SK-N-SH (cell line): ENCODE measurements around the gene MVD. TPM values are rescaled to one million over a fixed set of nuclear protein-coding genes. Genes with fewer than 3 reads are reported as not detected.

Experiments used
- CTCF ChIA-PET: fragments of 300-600, 350-600 bp; formaldehyde crosslinking; extraction: SDS; loops from one replicate; lab custom pipeline; 2021; lab: Yijun Ruan, JAX
- POLR2A ChIA-PET: fragments of 350-600 bp; sonication (Branson Sonifier 250); formaldehyde crosslinking; extraction: SDS; loops from one replicate; lab custom pipeline; 2020; ENCODE audit warnings: antibody characterized with exemption, inconsistent platforms; lab: Yijun Ruan, JAX
- DNase-seq: peaks from one replicate; pipeline ENCODE4 v3.0.0; 2012
- H2AFZ ChIP-seq: fragments of 200-600 bp; sonication (generic); 2 replicates; pipeline ENCODE4 v1.8.1; 2016; ENCODE audit warnings: antibody characterized with exemption, mild to moderate bottlenecking, low read depth
- H3F3A ChIP-seq: fragments of 200-600 bp; sonication (generic); replicated peaks from 2 replicates; pipeline ENCODE3; 2016; ENCODE audit warnings: antibody characterized with exemption, mild to moderate bottlenecking; ENCODE audit not compliant: insufficient read depth
- H3K27ac ChIP-seq, 2 experiments: fragments of 200-500 bp in 1 of 2; fragments of 200-600 bp in 1 of 2; sonication (Bioruptor generic) in 1 of 2; sonication (generic), shearing (Covaris generic) in 1 of 2; 2 replicates each; pipeline versions ENCODE4 v1.5.1 to v1.6.1; 2014 to 2016; ENCODE audit warnings: low read depth in 2 of 2, inconsistent platforms in 1 of 2, low read length in 1 of 2, mild to moderate bottlenecking in 1 of 2, mixed read lengths in 1 of 2
- H3K27me3 ChIP-seq: fragments of 200-600 bp; sonication (generic), shearing (Covaris generic); 2 replicates; pipeline ENCODE4 v1.6.1; 2016; ENCODE audit warnings: mixed run types; ENCODE audit not compliant: insufficient read depth
- H3K36me3 ChIP-seq, 2 experiments: fragments of 200-500 bp in 1 of 2; fragments of 200-600 bp in 1 of 2; sonication (Bioruptor generic) in 1 of 2; sonication (generic) in 1 of 2; replicated peaks in 1 of 2; 2 replicates each; pipeline versions ENCODE3 to v1.5.1; 2014 to 2016; ENCODE audit warnings: low read length in 1 of 2, mild to moderate bottlenecking in 1 of 2; ENCODE audit not compliant: insufficient read depth in 2 of 2, control insufficient read depth in 1 of 2
- H3K4me1 ChIP-seq, 2 experiments: fragments of 200-500 bp in 1 of 2; fragments of 200-600 bp in 1 of 2; sonication (Bioruptor generic) in 1 of 2; sonication (generic), shearing (Covaris generic) in 1 of 2; 2 replicates each; pipeline versions ENCODE4 v1.5.1 to v1.6.1; 2014 to 2016; ENCODE audit warnings: low read depth in 1 of 2, low read length in 1 of 2, mixed run types in 1 of 2; ENCODE audit not compliant: insufficient read depth in 2 of 2, control insufficient read depth in 1 of 2
- H3K4me2 ChIP-seq: fragments of 200-600 bp; sonication (generic), shearing (Covaris generic); 2 replicates; pipeline ENCODE4 v1.6.1; 2017; ENCODE audit warnings: mixed run types
- H3K4me3 ChIP-seq, 2 experiments: fragments of 200-500 bp in 1 of 2; fragments of 200-600 bp in 1 of 2; sonication (Bioruptor generic) in 1 of 2; sonication (generic), shearing (Covaris generic) in 1 of 2; 2 replicates each; pipeline versions ENCODE4 v1.5.1 to v1.8.1; 2014 to 2016; ENCODE audit warnings: low read depth in 2 of 2, inconsistent platforms in 1 of 2, low read length in 1 of 2, mild to moderate bottlenecking in 1 of 2, mixed read lengths in 1 of 2, moderate library complexity in 1 of 2
- H3K79me2 ChIP-seq: fragments of 200-600 bp; sonication (generic); 2 replicates; pipeline ENCODE4 v1.8.1; 2017; ENCODE audit warnings: mild to moderate bottlenecking; ENCODE audit not compliant: insufficient read depth
- H3K9ac ChIP-seq: fragments of 200-600 bp; sonication (generic); 2 replicates; pipeline ENCODE4 v1.6.1; 2017; ENCODE audit warnings: mixed run types
- H3K9me2 ChIP-seq: fragments of 200-600 bp; sonication (generic); 2 replicates; pipeline ENCODE4 v1.6.1; 2017; ENCODE audit warnings: mixed run types
- H3K9me3 ChIP-seq: fragments of 200-600 bp; sonication (generic); 2 replicates; pipeline ENCODE4 v1.6.1; 2017; ENCODE audit warnings: mixed run types, mild to moderate bottlenecking, moderate library complexity
- H4K20me1 ChIP-seq: fragments of 200-600 bp; sonication (generic); 2 replicates; pipeline ENCODE4 v1.6.1; 2017; ENCODE audit warnings: mild to moderate bottlenecking, mixed run types; ENCODE audit not compliant: insufficient read depth
- FOXJ3 ChIP-seq: sonication (generic); formaldehyde crosslinking; IDR thresholded peaks from 2 replicates; pipeline ENCODE4 v1.5.1; 2020; ENCODE audit warnings: mild to moderate bottlenecking, missing genetic modification reagents
- FOXM1 ChIP-seq: IDR thresholded peaks from 2 replicates; pipeline ENCODE4 v1.4.0; 2012; ENCODE audit warnings: low read depth, mild to moderate bottlenecking
- MEF2A ChIP-seq: IDR thresholded peaks from 2 replicates; pipeline ENCODE4 v1.4.0; 2012; ENCODE audit warnings: low read depth, borderline replicate concordance
- MXI1 ChIP-seq: IDR thresholded peaks from 2 replicates; pipeline ENCODE4 v1.6.1; 2012; ENCODE audit warnings: mild to moderate bottlenecking, low read depth, low read length, improper control_type of control experiment
- NFIC ChIP-seq: IDR thresholded peaks from 2 replicates; pipeline ENCODE4 v1.4.0; 2012; ENCODE audit warnings: borderline replicate concordance
- NRF1 ChIP-seq: IDR thresholded peaks from 2 replicates; pipeline ENCODE4 v1.6.1; 2012; ENCODE audit warnings: low read depth, mild to moderate bottlenecking, low read length
- PBX3 ChIP-seq: IDR thresholded peaks from 2 replicates; pipeline ENCODE4; 2012
- POLR2AphosphoS5 ChIP-seq: IDR thresholded peaks from 2 replicates; pipeline ENCODE4 v1.6.1; 2012; ENCODE audit warnings: low read depth, low read length
- RCOR1 ChIP-seq: fragments of 150-350 bp; IDR thresholded peaks from 2 replicates; pipeline ENCODE4 v1.6.1; 2017; ENCODE audit warnings: antibody characterized with exemption, low read length
- RFX5 ChIP-seq: IDR thresholded peaks from 2 replicates; pipeline ENCODE4 v1.6.1; 2012; ENCODE audit warnings: mild to moderate bottlenecking, improper control_type of control experiment, low read length
- RXRA ChIP-seq: IDR thresholded peaks from 2 replicates; pipeline ENCODE4 v1.4.0; 2012; ENCODE audit warnings: low read depth, mild to moderate bottlenecking, borderline replicate concordance
- TAF1 ChIP-seq: IDR thresholded peaks from 2 replicates; pipeline ENCODE4 v1.6.1; 2012; ENCODE audit warnings: low read depth, mild to moderate bottlenecking, low read length, moderate library complexity, borderline replicate concordance
- TCF12 ChIP-seq: IDR thresholded peaks from 2 replicates; pipeline ENCODE4 v1.4.0; 2012
- ZBTB33 ChIP-seq: IDR thresholded peaks from 2 replicates; pipeline ENCODE4 v1.4.0; 2012; ENCODE audit warnings: low read depth, borderline replicate concordance
- WGBS: methylation state at CpG from one replicate; pipeline ENCODE4 v1.1.6; 2017; ENCODE audit warnings: low lambda C conversion rate; 5-methylcytosine and 5-hydroxymethylcytosine counted together
- polyA plus RNA-seq, 3 experiments: library from polyadenylated mRNA; depleted of rRNA; stranded (reverse); fragments of >200 nt; gene quantifications; 2 replicates each; pipeline ENCODE4 v1.2.3, GENCODE V29; 2012
- TF ChIP-seq, protein P1 (sequence below): fragments of 200-600 bp; sonication (generic); IDR thresholded peaks from 2 replicates; pipeline ENCODE4 v1.6.1; 2017; ENCODE audit warnings: antibody characterized with exemption, mild to moderate bottlenecking, moderate library complexity
- TF ChIP-seq, protein P2 (sequence below): IDR thresholded peaks from 2 replicates; pipeline ENCODE4 v1.4.0; 2012; ENCODE audit warnings: low read depth, borderline replicate concordance
- TF ChIP-seq, protein P3 (sequence below): fragments of 150-350 bp; IDR thresholded peaks from 2 replicates; pipeline ENCODE4 v1.6.1; 2017; ENCODE audit warnings: antibody characterized with exemption, low read length, low read depth, borderline replicate concordance

MVD gene
- polyA plus RNA-seq, 1 of the 3 experiments (the other 2 are of a cell fraction), result 15.7 TPM

DNA sequence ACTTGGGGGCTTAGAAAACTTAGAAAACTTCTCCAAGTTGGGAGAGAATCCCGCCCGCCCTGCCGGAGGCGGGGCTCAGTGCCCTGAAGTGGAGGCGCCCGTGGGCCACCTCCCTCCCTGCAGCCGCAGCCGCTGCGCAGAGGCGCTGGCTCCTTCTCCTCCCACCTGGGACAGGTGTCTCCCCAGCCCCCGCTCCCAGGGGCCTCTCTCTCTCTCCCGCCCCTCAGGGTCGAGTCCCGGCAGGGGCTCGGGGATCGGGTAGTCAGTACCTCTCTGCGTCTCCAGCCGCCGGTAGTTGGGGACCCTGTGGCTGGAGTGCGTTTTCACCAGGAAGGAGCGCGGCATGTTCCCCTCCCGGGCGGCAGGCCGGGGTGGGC, 23.2 kb upstream of the MVD start:
- H3K36me3 ChIP-seq, result no peaks in the 10 kb centered on the region
- no CpG with 5 or more reads among the region's 25 CpGs for WGBS
- DNase-seq, result no peak
- CTCF ChIA-PET, result interaction anchor here (0.9 to 1.9 kb wide), 4 partner anchors 12 to 51 kb away, joined by 3 to 12 read pairs (median 5); no protein-coding TSS in a partner anchor
- peak overlapping the region; percentile 51 to 73 for H3K4me3 ChIP-seq
- POLR2A ChIA-PET, result interaction anchor here (1.0 kb wide), 1 partner anchor 13 kb away, joined by 3 read pairs; no protein-coding TSS in a partner anchor
- H3K9ac ChIP-seq, result no peak overlapping the region
- H2AFZ ChIP-seq, result 0 out of 2 replicates have a peak overlapping the region, but pooled peaks have one; percentile 74
- no peaks in the 10 kb centered on the region for H3K9me2 ChIP-seq
- no peaks in the 10 kb centered on the region for H4K20me1 ChIP-seq
- no peaks in the 10 kb centered on the region; the same call in 1 of the 2 replicates for H3K27me3 ChIP-seq
- peak overlapping the region; percentile 98 for H3K4me2 ChIP-seq
- H3K79me2 ChIP-seq, result no peaks in the 10 kb centered on the region
- H3K4me1 ChIP-seq, result peaks cover 5 to 12% of the 10 kb centered on the region in 2 experiments; a peak in 2 of 4 replicates
- TF ChIP-seq, protein P1, sequence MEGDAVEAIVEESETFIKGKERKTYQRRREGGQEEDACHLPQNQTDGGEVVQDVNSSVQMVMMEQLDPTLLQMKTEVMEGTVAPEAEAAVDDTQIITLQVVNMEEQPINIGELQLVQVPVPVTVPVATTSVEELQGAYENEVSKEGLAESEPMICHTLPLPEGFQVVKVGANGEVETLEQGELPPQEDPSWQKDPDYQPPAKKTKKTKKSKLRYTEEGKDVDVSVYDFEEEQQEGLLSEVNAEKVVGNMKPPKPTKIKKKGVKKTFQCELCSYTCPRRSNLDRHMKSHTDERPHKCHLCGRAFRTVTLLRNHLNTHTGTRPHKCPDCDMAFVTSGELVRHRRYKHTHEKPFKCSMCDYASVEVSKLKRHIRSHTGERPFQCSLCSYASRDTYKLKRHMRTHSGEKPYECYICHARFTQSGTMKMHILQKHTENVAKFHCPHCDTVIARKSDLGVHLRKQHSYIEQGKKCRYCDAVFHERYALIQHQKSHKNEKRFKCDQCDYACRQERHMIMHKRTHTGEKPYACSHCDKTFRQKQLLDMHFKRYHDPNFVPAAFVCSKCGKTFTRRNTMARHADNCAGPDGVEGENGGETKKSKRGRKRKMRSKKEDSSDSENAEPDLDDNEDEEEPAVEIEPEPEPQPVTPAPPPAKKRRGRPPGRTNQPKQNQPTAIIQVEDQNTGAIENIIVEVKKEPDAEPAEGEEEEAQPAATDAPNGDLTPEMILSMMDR, result no peak
- TF ChIP-seq TAF1 (no peak), RXRA (no peak), ZBTB33 (no peak), MEF2A (no peak), NRF1 (no peak), RFX5 (no peak), FOXJ3 (CRISPR knock-in tag) (no peak), POLR2AphosphoS5 (no peak), RCOR1 (no peak), NFIC (no peak), FOXM1 (no peak), TCF12 (no peak), MXI1 (no peak), PBX3 (no peak)
- TF ChIP-seq, protein P2, sequence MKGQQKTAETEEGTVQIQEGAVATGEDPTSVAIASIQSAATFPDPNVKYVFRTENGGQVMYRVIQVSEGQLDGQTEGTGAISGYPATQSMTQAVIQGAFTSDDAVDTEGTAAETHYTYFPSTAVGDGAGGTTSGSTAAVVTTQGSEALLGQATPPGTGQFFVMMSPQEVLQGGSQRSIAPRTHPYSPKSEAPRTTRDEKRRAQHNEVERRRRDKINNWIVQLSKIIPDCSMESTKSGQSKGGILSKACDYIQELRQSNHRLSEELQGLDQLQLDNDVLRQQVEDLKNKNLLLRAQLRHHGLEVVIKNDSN, result no peak
- TF ChIP-seq, protein P3, sequence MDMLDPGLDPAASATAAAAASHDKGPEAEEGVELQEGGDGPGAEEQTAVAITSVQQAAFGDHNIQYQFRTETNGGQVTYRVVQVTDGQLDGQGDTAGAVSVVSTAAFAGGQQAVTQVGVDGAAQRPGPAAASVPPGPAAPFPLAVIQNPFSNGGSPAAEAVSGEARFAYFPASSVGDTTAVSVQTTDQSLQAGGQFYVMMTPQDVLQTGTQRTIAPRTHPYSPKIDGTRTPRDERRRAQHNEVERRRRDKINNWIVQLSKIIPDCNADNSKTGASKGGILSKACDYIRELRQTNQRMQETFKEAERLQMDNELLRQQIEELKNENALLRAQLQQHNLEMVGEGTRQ, result no peak
- H3K9me3 ChIP-seq, result no peaks in the 10 kb centered on the region
- H3K27ac ChIP-seq, result no peak overlapping the region
- H3F3A ChIP-seq, result peaks cover 5% of the 10 kb centered on the region
